SJSA1 (cell line): ENCODE data around the gene TRIM17. TPM values are rescaled to one million over a fixed set of nuclear protein-coding genes. Genes with fewer than 3 reads are reported as not detected.
"Not testable (repeated sequence)": the region's sequence is repeated elsewhere in the genome, so short reads cannot be mapped to it uniquely, and the experiment has no call there.

ENCODE experiments used
- DNase-seq, 2 experiments: peaks; one replicate each; pipeline ENCODE4 v3.0.0-alpha.2; 2015 to 2020; ENCODE audit warnings: low spot score in 2 of 2, low read depth in 1 of 2
- H3K27ac ChIP-seq: fragments of 250-450 bp; sonication (Bioruptor Pico); 2 replicates; pipeline ENCODE4 v1.5.1; 2020; ENCODE audit warnings: mild to moderate bottlenecking, moderate library complexity
- H3K27me3 ChIP-seq: fragments of 250-450 bp; sonication (Bioruptor Pico); replicated peaks from 2 replicates; pipeline ENCODE4 v1.5.1; 2020; ENCODE audit warnings: mild to moderate bottlenecking, moderate library complexity
- H3K36me3 ChIP-seq: fragments of 250-450 bp; sonication (Bioruptor Pico); 2 replicates; pipeline ENCODE4 v1.5.1; 2020; ENCODE audit warnings: mild to moderate bottlenecking
- H3K4me1 ChIP-seq: fragments of 250-450 bp; sonication (Bioruptor Pico); replicated peaks from 2 replicates; pipeline ENCODE4 v1.6.1; 2021; ENCODE audit warnings: mild to moderate bottlenecking
- H3K4me3 ChIP-seq: fragments of 250-450 bp; sonication (Bioruptor Pico); 2 replicates; pipeline ENCODE4 v1.5.1; 2020; ENCODE audit warnings: mild to moderate bottlenecking
- H3K9me3 ChIP-seq: fragments of 250-450 bp; sonication (Bioruptor Pico); replicated peaks from 2 replicates; pipeline ENCODE4 v1.5.1; 2020; ENCODE audit warnings: mild to moderate bottlenecking
- total RNA-seq: library from RNA; depleted of rRNA; stranded (reverse); fragments of >200 nt; shearing (Covaris generic); gene quantifications from 2 replicates; pipeline ENCODE4 v1.2.3, GENCODE V29; 2014

TRIM17 gene
- total RNA-seq, 1 experiment from 2014 or later, result not detected

DNA sequence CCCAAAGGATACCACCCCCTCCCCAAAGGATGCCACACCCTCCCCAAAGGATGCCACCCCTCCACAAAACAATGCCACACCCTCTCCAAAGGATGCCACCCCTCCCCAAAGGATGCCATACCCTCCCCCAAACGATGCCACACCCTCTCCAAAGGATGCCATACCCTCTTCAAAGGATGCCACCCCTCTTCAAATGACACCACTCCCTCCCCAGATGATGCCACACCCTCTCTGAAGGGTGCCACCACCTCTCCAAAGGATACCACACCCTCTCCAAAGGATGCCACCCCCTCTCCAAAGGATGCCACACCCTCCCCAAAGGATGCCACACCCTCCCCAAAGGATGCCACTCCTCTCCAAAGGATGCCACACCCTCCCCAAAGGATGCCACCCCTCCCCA lies 21.6 kb upstream of the TRIM17 start:
- no peak for DNase-seq
- Histone ChIP-seq H3K36me3 (no peaks in the 10 kb centered on the region), H3K9me3 (no peaks in the 10 kb centered on the region), H3K27me3 (peaks cover 10% of the 10 kb centered on the region; the same call in 1 of the 2 replicates), H3K27ac (no peak overlapping the region), H3K4me1 (no peaks in the 10 kb centered on the region), H3K4me3 (no peak overlapping the region)

DNA sequence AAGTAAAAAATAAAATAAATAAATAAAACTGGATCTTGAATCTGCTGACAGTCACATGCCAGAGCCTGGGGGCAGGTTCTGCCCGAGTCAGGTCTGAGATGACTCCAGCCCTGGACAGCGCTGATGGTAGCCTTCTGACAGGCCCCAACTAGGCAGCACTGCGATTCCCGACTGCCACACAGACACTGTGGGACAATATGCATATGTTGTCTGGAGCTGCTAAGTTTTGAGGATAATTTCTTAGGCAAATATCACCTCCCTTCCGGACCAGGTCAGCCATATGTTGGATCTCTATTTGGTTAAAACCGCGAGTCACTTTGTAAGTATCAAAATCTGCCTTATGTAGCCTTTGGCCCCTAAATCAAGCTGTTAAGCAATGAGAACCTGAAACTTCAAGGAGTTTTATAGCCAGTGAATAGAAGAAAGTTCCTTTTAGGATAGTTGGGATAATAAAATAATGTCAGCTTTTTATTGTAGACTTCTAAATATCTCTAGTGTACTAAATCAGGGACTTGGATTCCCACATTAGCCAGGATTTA lies 20.8 kb upstream of the TRIM17 start:
- Histone ChIP-seq H3K27me3 (peaks cover 8% of the 10 kb centered on the region; the same call in 1 of the 2 replicates), H3K36me3 (no peaks in the 10 kb centered on the region), H3K27ac (no peak overlapping the region), H3K9me3 (no peaks in the 10 kb centered on the region), H3K4me1 (no peaks in the 10 kb centered on the region), H3K4me3 (no peak overlapping the region)
- no peak for DNase-seq

DNA sequence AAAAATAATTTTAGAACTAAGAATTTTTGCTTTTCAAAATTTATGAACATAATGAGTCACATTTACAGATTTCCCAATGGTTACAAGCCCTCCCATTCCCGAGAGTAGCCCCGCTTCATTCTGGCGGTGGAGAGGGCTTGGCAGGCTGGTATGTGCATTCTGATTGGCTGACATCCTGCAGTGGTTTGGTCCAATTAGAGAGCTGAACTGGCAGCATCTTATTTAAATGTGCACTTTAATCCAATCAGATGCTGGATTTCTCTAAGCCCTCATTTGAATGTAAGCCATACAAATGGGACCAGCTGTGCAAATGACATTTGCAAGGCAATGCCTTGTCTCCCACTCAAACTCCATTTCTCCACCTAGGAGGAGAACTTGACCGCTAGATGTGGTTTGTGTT lies 18.0 kb upstream of the TRIM17 start:
- no peaks in the 10 kb centered on the region for H3K4me1 ChIP-seq
- DNase-seq, result no peak
- H3K27ac ChIP-seq, result no peak overlapping the region
- H3K4me3 ChIP-seq, result no peak overlapping the region
- H3K27me3 ChIP-seq, result peaks cover 8% of the 10 kb centered on the region; the same call in 1 of the 2 replicates
- no peaks in the 10 kb centered on the region for H3K9me3 ChIP-seq
- no peaks in the 10 kb centered on the region for H3K36me3 ChIP-seq

DNA sequence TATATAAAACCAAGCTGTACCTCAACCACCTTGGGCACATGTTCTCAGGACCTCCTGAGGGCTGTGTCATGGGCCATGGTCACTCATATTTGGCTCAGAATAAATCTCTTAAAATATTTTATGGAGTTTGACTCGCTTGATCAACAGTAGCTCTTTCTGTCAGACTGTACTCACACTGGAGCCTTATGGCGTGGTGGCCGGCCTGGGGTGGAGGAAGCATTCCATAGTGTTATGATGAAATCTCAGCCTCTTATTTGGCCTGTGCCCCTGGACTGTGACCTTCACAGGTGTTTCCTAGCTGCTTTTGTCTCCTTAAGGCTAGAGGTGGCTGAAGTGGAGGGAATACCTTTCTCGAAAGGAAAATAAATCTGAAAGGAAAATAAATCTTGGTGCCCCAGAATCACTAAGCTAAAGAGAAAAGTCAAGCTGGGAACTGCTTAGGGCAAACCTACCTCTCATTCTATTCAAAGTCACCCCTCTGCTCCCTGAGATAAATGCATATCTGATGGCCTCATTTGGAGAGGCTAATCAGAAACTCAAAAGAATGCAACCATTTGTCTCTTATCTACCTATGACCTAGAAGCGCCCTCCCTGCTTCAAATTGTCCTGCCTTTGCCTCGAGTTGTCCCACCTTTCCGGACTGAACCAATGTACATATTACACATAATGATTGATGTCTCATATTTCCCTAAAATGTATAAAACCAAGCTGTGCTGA lies 16.8 kb upstream of the TRIM17 start:
- H3K9me3 ChIP-seq, H3K4me3 ChIP-seq, H3K36me3 ChIP-seq, H3K27ac ChIP-seq, DNase-seq, H3K27me3 ChIP-seq, H3K4me1 ChIP-seq: not testable (repeated sequence)

DNA sequence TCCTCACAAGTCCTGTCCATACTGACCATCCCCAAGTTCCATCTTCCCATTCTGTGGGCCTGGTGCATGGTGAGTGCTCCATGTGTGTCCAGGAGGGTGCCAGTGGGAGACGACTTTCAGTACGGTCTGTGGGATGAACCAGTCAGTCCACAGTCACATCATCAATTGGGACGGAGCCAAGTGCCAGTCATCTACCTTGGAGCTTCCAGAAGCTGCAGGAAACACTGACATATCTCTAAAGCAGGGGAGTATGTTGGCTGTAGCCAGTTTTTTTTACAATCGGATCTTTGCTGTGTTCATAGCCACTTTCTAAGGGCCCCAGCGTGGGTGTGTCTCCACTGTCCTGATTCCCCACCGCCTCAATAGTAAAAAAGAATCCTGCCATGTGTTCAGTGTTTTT lies 13.6 kb upstream of the TRIM17 start:
- Histone ChIP-seq H3K4me1 (no peaks in the 10 kb centered on the region), H3K27me3 (peaks cover 2% of the 10 kb centered on the region; the same call in 1 of the 2 replicates), H3K4me3 (no peak overlapping the region), H3K27ac (no peak overlapping the region), H3K9me3 (no peaks in the 10 kb centered on the region), H3K36me3 (no peaks in the 10 kb centered on the region)
- no peak for DNase-seq

DNA sequence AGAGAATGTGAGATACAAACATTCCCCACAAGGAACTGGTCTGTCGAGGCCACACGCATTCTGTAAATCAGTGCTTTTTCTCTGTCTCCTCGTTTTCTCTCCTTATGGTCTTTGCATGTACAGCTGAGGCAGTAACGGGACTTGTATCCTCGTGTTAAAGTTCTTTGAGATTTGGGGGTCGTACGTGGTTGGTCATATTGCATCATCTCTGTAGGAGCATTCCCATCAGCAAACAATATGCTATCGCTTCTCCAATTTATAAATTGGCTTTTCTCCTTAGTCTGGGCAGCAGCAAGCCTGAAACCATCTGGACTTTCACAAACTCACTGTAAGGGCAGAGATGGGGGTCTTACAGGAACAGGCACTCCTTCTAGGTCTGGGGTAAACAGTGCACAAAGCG lies 13.0 kb upstream of the TRIM17 start:
- H3K4me3 ChIP-seq, result no peak overlapping the region
- H3K27me3 ChIP-seq, result no peaks in the 10 kb centered on the region
- no peaks in the 10 kb centered on the region for H3K4me1 ChIP-seq
- H3K9me3 ChIP-seq, result no peaks in the 10 kb centered on the region
- no peak overlapping the region for H3K27ac ChIP-seq
- no peak for DNase-seq
- H3K36me3 ChIP-seq, result no peaks in the 10 kb centered on the region

DNA sequence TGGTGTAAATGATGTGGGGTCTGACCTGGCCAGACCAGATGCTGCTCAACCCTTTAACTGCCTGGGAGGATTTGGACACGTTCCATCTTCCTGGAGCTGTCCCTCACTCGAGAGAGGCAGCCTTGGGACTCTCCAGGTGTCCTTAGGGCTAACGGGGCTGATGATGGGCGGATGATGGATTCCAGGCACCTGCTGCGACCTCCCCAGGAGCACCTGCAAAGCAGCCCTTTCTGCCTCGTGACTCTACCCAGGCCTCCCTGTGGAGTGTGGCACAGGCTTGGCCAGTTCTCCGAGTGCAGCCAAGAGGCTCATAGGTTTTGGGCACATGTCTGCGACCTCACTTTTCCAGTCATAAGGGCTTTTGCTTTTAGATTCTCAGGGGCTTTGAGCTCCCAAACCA lies 12.3 kb upstream of the TRIM17 start:
- DNase-seq, result no peak
- no peak overlapping the region for H3K27ac ChIP-seq
- H3K27me3 ChIP-seq, result no peaks in the 10 kb centered on the region
- H3K4me3 ChIP-seq, result no peak overlapping the region
- H3K9me3 ChIP-seq, result no peaks in the 10 kb centered on the region
- no peaks in the 10 kb centered on the region for H3K4me1 ChIP-seq
- H3K36me3 ChIP-seq, result no peaks in the 10 kb centered on the region

DNA sequence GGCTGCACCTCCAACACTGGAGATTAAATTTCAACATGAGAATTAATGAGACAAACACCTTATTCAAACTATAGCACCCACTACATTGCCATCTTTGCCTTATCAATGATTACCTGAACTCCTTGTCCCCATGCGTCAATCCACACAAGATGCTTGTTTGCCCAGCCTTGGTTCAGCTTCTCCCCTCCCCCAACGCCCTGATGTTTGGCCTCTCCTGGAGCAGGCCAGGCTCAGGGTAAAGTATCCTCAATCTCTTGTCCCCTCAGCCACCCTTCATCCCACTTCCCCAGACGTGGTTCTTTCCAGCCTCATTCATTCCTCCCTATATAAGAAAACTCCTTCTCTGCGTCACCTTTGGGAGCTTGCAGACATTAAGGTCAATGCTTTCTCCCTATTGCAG lies 11.8 kb upstream of the TRIM17 start:
- Histone ChIP-seq H3K9me3 (no peaks in the 10 kb centered on the region), H3K36me3 (no peaks in the 10 kb centered on the region), H3K4me3 (no peak overlapping the region), H3K27ac (no peak overlapping the region), H3K27me3 (no peaks in the 10 kb centered on the region), H3K4me1 (no peaks in the 10 kb centered on the region)
- no peak for DNase-seq

DNA sequence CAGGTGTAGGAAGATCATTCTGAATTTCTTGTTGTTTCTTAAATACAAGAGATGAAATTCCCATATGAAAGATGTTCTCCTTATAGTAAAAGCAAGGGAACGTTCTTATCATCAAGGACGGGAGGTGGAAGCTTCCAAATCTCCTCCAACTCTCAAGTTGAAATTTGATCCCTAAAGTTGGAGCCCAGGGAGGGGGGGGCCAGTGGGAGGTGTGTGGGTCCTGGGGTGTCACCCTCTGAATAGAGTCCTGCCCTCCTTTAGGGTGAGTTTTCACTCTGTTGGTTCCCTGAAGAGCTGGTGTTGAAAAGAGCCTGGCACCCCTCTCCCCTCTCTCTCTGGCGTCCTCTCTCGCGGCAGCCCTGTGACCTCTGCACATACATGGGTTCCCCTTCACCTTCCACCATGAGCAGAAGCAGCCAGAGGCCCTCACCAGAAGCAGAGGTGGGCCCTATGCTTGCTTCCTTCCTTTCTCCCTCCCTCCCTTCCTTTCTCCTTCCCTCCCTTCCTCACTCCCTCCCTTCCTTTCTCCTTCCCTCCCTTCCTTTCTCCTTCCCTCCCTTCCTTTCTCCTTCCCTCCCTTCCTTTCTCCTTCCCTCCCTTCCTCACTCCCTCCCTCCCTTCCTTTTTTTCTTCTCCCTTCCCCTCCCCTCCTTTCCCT lies 10.0 kb upstream of the TRIM17 start:
- DNase-seq, result no peak
- no peaks in the 10 kb centered on the region for H3K36me3 ChIP-seq

DNA sequence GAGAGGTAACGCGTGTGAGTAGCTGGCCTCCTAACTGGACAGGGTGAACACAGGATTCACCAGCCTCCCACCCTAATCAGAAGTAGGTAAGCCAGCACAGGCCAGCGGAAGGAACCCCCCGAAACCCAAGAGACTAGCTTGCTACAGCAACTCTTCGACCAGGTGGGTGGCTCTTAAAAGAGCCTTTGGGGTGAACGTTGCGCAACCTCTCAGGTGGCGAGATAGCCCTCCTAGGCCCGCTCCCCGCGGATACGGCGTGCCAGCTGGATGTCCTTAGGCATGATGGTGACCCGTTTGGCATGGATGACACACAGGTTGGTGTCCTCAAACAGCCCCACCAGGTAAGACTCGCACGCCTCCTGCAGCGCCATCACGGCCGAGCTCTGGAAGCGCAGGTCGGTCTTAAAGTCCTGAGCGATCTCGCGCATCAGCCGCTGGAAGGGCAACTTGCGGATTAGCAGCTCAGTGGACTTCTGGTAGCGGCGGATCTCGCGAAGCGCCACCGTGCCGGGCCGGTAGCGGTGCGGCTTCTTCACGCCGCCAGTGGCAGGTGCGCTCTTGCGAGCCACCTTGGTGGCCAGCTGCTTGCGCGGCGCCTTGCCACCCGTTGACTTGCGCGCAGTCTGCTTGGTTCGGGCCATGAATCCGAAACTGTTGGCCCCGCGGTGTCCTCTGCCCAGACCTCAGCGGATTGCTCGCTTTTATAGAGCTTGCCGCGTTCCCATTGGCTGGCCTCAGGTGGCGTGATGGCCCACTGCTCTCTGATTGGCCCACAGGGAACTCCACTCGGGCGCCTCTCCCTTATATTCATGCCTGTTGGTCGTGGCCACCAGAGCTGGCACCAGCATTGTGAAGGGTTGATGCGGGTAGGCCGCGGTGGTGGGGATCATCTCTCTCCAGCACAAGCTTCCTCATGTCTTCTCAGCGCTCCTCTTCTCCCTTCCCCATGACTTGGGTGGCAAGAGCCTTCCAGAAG lies 8.3 kb upstream of the TRIM17 start:
- Histone ChIP-seq H3K27me3 (no peaks in the 10 kb centered on the region), H3K9me3 (no peaks in the 10 kb centered on the region), H3K27ac (no peak overlapping the region), H3K4me3 (no peak overlapping the region), H3K36me3 (no peaks in the 10 kb centered on the region), H3K4me1 (no peaks in the 10 kb centered on the region)
- no peak for DNase-seq

More for the DNA sequence above, 10.0 kb upstream of the TRIM17 start:
- H3K27ac ChIP-seq, result no peak overlapping the region
- no peaks in the 10 kb centered on the region for H3K27me3 ChIP-seq
- no peaks in the 10 kb centered on the region for H3K9me3 ChIP-seq
- no peak overlapping the region for H3K4me3 ChIP-seq
- no peaks in the 10 kb centered on the region for H3K4me1 ChIP-seq

DNA sequence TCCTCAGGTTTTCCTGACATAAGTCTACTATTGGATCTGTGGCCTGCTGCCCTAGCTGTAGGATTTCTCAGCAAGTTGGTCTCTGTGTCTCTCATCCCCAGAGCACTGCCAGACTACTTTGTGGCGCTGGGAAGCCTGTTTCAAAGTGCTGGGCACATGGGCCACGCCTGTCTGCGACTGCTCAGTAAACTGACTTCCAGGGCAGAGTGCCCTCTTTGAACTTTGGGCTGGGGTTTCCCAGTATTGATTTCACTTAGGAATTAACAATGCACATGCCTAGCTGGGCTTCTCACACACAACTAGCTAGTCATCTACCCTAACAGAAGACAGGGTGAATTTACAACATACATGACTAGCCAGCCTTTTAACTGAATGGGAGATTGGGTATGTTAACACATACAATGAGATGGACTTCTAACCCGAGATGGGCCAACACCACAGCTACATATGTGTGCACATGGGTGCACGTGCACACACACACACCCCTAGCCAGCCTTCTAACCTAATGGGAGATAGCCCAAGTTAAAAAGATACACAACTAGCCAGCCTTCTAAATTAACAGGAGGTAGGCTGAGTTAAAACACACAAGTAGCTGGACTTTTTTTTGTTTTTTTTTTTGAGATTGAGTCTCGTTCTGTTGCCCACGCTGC lies 6.9 kb upstream of the TRIM17 start:
- Histone ChIP-seq H3K36me3 (no peaks in the 10 kb centered on the region), H3K27ac (no peak overlapping the region), H3K4me1 (no peaks in the 10 kb centered on the region), H3K9me3 (no peaks in the 10 kb centered on the region), H3K4me3 (no peak overlapping the region), H3K27me3 (no peaks in the 10 kb centered on the region)
- DNase-seq, result no peak

DNA sequence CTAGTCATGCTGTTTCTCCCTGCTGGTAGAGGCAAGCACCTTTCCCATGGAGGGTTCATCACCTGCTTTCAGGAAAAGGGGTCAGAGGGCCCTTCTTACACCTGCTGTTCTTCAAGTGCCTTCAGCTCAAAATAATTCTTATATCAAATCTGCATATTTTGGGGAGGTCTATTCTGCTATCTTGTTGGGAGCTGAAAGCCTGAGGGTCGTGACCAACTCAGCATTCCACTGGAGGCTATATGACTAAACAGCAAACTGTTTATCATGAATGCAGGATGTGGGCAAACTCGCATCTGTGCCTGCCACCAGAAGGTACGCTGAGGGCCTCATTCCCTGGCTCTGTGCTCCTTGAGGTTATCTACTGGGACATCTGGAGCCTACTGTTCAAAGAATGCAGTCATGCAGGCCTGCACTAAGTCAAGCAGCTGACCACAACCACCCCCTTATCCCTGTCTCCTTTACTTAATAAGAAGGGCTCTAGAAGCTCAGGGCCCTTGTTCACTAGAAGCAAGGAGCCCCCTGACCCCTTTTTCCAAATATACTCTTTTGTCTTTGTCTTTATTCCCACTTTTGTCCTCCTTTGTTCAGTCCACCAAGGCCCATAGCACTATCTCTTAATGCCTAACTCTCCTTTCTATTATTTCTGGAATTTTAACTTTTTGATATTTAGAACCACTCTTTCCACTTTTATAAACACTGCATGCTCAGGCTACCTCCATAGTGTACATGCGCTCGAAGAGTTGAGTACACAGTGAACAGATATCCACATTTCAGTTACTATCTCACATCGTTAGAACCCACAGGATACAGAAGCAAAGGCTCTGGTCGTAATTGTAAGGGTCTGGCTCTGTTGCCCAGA lies 4.5 kb upstream of the TRIM17 start:
- Histone ChIP-seq H3K4me3 (no peak overlapping the region), H3K36me3 (no peaks in the 10 kb centered on the region), H3K4me1 (no peaks in the 10 kb centered on the region), H3K27me3 (peaks cover 9% of the 10 kb centered on the region), H3K9me3 (no peaks in the 10 kb centered on the region), H3K27ac (no peak overlapping the region)
- no peak for DNase-seq
